Measurements from ENCODE around the gene SKI.
"Not testable (repeated sequence)": the region's sequence is repeated elsewhere in the genome, so short reads cannot be mapped to it uniquely, and the experiment has no call there.

Gene SKI

DNA sequence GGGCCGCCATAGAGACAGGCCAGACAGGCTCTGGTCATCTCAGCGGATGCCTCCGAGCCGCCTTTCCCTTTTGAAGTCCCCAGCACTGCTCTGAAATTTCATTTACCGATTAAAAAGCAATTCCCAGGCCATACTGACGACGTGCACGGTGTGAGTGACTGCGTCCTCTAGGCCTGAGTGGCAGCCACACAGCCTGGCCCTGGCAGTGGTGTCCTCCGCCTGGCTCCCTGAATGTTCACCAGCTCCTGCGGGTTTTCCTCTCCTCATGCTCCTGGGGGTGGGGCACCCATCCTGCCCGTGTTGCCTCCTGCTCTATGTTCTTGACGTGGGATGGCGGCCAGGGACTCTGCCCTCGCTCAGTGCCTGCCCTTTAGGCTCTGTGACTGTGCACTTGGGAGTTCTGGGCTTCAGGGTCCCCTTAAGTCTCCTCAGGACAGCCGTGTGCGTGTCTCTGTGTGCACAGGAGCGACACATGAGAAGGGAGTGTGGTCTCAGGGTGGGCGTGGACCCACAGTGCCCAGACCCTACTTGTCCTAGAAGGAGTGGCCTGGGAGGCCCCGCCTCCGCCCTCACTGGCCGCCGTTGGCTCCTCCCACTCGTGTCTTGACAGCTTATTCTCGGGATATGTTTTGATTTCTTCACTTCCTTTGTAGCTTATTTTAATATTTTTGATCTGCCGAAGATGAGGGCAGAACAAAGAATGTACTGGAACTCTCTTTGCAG, 3.6 kb downstream of the SKI start:
- no peak for DNase-seq

DNA sequence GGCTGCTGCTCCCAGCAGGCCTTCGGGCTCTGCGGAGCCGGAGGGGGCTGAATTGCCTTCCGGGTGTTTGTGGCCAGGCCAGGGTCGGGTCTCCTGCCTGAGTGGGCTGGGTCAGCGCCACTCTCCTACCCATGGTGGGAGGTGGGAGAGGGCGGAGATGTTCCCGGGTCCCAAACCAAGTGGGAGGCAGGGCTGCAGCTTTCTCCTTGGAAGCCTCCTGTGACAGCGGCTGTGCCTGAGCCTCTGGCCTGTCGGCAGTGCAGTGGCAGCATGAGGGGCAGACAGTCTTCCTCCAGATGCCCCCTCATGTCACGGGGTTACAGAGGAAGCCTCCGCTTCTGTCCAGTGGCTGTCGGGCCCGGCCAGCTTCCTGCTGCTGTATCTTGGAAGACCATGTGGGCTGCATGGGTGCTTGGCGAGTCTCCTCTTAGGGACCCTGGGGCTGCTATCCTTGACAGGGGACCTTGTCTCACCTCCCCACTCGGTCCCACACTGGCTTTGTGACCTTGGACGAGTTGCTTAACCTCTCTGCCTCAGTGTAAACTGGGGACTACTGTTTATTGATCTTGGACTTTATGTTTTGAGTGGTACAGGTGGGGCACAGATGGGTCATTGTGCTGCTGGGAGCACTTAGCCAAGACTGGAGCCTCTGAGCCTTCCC, 4.3 kb downstream of the SKI start:
- DNase-seq, result no peak

DNA sequence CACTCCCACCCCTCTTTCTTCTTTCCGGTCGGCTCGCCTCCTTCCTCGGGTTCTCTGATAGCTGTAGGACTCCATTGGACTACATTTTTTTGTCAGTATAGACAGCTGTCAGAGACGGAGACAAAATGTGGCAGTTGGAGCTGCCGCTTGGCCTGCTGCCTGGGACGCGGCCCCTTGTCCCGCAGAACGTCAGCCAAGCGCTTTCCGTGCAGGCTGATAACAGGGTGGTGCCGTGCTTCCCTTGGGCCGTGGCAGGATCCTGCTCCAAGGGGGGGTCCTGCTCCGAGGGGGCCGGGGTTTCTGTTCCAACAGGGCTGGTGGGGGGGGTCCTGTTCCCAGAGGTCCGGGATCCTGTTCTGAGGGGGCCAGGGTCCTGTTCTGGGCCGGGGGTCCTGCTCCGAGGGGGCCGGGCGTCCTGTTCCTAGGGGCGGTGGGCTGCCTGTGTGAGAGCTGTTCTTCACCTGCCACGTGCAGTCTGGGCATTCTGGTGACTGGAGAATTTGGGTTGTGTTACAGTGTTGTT, 4.9 kb downstream of the SKI start:
- DNase-seq, result no peak

DNA sequence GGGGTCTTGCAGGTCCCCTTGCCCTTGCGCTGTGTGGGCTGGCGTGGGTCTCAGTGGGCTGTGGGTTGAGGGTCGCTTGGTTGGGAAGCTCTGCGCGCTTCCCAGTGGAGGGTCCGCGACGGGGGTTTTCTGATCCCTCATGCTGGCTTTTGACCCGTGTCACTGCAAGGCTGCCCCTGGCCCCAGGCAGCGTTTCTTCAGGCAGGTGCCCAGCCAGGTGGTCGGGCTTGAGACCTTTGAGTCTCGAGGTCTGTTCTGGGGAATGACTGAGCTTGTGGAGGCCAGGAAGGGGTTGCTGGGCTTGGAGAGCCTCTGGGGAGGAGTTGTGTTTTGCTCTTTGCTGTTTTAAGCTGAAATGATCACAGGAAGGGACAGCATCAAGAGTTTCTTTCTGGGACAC, 5.3 kb downstream of the SKI start:
- DNase-seq, result no peak

DNA sequence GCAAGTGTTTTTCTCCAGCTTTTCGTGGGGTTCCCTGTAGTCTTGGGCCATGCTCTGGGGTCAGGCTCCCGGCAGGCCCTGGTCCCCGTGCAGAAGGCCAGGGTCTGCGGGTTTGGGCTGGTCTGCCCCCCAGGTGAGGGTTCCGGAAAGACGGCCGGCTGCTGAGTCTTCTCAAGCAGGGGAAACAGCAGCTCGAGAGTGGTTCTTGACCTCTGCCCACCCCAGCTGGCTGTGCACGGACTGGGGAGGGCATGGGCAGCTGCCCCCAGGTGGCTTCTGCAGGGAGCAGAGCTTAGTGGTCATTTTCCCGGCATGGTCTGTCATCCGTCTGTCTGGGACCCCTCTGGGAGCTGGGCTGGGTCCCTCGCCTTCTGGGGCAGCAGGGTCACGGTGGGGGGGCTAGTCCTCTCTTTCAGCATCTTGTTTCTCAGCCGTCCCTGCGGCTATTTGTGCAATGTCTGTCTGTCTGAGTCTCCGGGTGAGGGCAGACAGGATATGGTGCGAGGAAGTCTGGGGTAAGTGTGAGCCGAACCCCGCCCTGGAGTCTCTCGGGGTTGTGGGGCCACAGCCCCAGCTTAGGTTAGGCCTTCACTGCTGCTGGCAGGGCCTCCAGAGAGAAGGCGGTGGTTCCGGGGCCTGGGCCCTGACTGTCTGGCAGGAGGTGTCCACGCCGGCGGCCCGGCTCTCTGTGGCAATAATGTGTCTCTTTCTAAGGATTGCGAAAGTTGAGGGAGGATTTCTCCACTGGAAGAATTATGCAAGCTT, 6.1 kb downstream of the SKI start:
- DNase-seq, result peak; percentile 96

DNA sequence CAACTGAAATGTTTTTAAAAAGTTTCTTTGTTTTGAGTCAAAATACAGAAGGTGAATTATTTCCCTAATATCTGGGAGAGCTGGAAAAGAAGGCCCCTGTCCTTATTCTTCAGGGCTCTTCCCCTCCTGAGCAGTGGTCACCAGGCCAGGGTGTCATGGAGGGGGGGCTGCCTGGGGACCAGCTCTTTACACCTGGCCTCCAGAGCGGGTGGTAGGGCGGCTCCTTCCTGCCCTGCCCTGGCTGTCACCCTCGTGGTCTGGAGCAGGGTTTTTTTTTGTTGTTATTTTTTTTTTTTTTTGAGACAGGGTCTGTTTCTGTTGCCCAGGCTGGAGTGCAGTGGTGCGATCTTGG, 6.6 kb downstream of the SKI start:
- no peak for DNase-seq

DNA sequence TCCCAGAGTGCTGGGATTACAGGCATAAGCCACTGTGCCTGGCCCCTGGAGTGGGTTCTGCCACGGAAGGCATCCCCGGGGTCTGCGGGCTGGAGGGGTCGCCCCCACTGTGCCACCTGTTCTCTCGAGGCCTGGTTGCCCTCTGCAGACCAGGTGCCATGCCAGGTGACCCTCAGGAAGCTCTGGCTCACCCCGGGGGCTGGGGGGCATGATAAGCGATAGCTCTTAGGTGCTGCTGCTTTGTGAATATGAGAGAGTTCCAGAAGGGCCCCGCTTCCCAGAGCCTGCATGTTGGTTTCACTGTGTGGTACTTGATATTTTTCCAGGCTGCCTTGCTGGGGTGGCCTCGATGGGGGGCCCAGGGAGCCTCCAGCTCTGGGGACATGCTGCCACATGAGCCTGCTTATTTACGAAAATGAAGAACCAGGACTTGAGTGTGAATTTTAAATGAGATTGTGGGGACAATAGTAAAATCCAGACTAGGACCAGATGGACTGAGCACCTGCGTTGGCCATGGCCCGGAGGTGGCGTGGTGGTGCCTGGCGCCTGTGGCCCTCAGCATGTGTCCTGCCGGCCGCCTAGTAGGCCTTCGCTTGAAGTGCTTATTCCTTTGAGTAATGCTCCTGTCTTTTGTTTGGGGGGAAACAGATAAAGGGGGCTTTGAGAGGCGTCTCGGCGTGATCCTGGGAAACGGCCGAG, 7.3 kb downstream of the SKI start:
- DNase-seq, result no peak

DNA sequence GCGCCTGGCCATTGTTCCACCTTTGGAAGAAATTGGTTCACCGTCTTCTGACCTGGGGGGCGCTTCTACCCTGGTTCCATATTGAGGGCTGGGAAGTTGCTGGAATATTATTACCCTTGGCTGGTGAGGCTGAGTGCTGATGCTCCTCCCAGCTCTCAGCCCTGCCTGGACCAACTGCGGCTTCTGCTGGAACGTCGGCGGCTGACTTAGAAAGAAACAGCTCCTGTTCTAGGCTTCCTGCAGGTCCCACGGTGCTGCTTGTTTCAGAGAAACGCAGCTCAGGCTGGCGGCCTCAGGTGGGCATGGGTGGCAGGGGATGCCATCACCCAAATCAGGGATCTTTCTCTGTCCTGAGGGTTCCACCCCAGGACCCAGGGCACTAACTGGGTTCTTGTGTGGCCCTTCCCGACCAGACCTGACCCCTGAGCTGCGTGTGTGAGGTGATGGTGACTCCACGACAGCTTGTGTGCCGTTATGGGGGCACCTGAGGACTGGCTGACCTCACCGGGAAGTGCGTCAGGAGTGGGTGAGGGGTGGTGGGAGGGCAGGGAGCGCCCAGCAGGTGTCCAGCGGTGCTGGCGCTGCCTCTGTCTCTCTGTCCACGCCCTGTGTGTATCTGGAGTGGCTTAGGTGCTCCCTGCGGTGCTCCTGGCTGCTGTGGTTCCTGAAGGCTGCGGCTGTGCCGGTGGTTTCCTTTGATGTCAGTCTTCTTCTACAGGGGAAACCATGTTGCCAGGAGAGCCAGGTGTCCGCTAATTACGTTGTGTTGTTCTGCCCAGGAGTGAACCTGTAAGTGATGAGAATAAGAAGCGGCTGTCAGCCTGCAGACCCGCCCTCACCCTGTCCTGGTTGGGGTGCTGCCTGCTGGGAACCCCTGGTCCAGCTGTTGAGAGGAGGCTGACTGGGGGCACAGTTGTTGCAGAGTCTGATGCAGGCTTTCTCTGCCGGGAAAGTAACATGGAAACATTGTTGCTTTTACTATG, 8.9 kb downstream of the SKI start:
- DNase-seq, result no peak

DNA sequence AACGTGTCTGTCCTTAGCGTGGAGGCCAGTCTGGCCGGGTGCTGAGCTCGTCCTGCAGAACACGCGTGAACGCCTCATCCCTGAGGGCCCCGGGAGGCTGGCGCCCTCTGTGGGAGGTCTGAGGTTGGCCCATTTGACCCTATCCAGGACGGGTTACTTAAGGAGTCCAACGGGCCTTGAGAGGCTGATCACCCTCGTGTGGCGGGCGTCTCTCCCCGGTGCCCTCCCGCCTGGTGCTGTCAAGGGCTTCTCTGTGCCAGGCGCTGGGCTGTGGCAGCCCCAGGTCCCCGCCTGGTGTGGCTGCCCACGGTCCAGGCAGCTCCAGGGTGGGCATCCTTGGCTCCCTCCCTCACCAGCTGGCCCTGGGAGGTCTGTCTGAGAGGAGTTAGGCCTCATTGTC, 9.7 kb downstream of the SKI start:
- DNase-seq, result no peak

DNA sequence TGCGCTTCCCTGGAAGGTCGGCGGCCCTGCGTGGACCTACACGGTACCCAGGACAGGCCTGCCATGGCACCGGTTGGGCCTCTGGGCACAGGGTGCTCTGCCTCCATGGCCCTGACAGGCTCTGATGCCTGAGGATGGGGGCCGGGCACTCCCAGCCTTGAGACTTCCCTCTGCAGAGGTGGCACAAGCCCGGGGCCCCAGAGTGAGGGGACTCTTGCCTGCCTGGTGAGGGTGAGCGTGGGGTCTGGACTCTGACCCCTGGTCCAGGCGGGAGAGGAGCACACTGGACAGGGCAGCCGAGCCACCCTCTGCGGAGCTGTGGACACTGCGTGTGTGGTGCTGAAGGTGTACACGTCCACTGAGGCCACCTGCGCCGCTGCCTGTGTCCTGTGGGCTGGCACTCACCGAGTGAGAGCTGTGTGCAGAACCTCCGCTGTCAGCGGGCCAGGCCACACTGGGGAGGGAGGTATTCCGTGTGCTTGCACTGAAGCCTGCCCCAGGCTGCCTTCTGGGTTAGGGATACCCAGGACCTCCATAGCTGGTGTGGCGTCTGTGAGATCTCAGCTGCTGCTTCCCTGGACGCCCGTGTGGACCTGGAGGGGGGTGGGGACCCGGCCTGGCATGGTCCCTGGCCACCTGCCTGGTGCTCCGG, 10.4 kb downstream of the SKI start:
- no peak for DNase-seq

DNA sequence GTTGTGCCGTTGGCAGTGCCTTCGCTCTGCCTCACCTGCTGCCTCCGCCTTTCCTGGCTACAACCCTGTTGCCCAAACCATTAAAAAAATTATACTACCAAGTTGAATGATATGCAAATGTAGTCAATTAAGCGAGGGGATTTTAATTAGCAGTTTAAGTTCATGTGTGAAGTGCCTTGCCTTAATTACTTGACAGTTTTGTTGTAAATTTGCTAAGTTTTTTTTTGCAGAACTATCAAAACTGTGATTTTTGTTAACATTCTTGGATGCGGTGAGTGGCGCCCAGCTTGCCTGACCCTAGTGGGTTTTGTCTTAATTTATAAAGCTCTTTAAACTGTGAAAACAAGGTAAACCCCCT, 10.9 kb downstream of the SKI start:
- no peak for DNase-seq

DNA sequence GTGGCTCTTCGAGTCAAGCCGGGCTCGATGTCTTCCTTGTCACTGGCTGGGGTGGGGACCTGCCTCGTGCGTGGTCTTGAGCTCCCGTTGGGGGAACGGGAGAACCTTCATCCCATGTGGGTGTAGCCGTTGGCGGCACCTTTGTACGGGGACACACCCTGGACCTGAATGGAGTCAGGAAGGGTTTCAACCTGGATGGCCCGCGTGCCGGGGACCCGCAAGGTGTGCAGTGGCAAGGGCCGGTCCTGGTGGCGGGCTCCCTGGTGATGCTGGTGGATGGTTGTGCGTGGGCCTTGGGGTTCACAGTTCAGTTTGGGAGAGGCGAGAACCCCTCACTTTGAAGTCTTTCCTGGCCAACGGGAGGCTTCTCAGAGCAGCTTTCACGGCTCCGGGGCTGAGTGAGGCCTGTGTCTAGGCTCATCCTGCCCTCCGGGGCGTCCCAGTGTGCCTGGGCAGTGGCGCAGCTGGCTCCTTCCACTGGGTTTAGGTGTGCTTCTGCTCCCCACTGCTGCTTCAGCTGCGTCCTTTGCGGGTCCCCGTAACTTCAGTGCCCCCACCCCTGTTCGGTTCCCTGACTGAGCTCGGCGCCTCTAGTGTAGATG, 11.4 kb downstream of the SKI start:
- no peak for DNase-seq

DNA sequence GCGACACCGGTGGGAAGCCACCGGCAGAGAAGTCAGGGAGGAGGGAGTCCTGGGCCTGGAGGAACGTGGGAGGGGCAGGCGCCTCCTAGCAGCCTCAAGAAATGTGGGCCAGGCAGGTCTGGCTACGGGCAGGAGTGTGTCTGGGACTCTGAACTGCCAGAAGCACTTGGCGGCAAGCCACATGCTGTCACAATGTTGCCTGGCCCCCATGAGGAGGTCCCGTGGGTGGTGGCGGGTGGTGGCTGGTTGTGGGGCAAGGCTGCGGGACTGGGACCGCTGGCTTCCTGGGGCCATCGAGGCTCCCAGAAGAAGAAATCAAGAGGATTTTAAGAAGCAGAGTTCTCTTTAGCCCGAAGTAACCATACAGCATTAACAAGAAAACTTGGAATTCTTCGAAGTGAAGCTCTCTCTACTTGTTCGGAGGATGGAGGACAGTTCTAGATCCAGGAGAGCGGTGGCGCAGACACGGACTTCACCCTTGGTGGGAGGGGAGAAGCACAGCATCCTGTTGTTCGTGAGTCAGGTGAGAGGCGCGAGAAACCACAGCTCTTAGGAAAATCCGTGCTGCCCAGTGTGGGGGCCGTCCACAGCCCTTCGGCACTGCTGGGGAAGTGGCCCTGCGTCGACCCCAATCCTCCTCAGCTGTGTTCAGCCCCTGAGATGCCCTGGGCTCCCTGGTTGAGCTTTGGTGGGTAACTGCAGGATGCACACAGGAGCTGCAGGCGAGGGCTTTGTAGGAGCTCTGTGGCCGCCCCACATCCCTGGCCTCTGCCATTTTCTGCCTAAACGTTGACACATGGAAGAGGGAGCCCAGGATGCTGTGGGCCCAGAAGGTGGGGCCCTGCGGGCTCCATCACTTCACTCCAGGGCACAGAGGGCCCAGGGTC, 12.4 kb downstream of the SKI start:
- DNase-seq, result no peak

DNA sequence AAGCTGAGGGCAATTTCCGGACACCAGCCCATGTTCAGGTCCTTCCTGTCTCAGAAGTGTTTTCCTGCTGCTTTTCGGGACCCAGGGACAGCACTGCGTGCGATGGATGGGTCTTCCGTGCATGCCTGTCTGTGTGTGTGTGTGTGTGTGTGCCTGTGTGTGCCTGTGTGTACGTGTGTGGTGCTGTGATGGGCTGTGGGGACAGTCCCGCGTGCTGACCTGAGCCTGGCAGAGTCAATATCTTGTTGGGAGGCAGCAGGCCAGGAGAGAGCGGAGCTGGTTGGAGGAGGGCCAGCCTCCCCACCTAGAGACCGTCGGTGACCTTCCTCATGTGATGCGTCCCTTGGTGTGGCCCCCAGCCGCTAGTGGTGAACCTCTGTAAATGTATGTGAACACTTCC, 13.7 kb downstream of the SKI start:
- DNase-seq, result no peak

DNA sequence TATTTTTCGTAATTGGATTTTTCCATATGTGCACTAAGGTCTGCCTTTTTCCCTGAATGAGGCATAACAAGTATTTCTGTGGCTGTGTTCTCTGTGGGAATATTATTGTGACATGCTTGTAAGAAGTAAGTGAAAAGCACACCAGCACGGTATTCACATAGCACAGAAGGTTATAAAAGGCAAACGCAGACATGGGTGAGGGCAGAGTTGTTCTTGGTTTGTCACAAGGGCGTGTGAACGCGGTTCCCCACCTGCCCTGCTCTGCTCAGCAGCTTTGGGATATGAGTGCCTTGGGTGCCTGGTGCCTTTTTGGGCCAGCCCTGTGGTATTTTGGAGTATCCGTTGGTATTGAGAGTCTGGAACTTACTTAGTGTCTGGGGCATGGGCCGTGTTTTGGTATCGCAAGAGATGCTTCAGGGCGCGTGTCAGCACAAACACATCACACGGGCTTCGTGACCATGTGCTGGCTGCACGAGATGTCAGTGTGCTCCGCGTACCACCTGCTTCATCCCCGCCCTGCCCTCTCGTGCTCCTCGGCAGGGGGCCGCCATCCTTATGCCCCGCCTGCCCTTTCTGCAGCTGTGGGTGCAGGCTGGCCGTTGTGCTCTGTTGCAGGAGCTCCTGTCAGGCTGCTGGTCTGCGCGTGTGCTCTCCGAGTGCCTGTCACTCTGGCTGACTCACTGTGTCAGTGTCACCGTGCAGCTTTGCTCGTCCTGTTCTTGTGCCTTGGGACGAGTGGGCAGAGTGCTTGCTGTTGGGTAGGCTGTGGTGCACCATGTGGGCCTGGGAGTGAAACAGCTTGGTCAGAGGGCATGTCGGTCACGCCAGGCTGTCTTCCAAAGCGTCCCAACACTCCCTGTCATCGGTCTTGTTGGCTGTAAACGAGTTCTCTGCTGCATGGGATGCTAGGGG, 15.0 kb downstream of the SKI start:
- no peak for DNase-seq

DNA sequence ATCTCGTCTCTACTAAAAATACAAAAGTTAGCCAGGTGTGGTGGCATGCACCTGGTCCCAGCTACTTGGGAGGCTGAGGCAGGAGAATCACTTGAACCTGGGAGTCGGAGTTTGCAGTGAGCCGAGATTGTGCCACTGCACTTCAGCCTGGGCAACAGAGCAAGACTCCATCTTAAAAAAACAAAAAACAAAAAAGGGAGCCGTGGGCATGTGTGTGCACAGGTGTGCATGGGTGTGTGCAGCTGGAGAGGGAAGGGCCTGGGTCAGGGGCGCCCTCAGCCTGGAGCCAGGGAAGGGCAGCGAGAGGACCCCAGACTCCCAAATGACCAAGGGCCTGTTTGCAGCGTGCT, 18.9 kb downstream of the SKI start:
- DNase-seq, result not testable (repeated sequence)

DNA sequence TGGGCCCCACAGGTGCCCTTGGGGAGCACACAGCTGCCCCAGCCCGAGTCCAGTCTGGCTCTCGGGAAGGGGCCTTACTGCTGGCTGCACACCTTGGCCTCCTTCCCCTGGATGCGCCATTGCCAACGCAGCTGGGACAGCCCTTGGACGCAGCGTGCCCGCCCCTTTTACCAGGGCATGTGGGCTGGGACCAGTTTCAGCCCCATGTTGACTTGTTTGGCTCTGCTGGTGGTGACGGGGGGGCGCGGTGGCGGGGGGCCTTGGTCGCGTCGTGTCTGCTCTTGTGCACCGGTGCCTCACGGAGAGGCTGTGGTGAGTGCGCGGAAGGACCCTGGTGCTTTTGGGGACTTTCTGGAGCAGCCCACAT, 19.6 kb downstream of the SKI start:
- no peak for DNase-seq

DNA sequence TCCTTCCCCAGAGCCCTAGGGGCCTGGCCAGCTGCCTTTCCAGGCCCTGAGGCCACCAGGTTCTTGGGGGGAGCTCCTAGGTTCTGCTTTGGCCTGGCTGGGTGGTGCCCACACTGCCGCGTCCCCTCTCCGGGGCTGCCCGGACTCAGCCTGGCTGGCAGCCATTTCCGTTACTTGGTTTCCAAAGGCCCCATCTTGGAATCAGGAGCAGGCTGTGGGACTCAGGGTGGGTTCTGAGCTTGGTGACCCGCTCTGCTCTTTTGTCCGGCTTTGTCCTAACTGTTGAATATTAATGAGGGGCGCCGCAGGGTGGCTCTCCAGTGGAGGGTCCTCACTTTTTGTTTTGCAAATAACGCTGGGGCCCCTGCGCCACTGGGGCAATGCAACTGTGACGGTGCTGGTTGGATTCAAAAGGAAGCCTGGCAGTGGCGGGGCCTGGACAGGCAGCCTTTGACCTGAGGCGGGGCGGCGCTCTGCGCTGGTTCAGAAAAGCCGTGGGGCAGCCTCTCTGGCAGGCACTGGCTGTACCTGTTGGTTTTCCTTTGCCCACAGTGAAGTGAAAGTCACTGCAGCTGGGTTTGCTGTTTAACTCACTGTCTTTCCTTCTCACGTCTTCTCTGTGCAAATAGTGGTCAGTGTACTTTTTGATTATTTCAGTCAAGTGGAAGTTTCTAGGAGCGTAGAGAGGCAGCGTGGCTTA, 20.2 kb downstream of the SKI start:
- DNase-seq, result no peak

All from SIG-M5 (cell line).